ENCODE measurements around the gene LRP1B.

GRCh38 chr2:140597836-140598235, 1533.0 kb downstream of the LRP1B start:
- TF ChIP-seq EP300 (IDR thresholded peaks at IDR 0.05) (no peak), CTCF (IDR thresholded peaks at IDR 0.05) (no peak)

Measured in esophagus muscularis mucosa (tissue), 3 donors.